Caco-2 (cell line): ENCODE data around the gene TMEM107. TPM values are rescaled to one million over a fixed set of nuclear protein-coding genes. Genes with fewer than 3 reads are reported as not detected.

Experiments used
- BruUV-seq: library from RNA; stranded (reverse); fragments of 400-500 nt; replicated peaks from 2 replicates; lab custom pipeline; 2021; lab: Mats Ljungman, UMichigan
- CTCF ChIA-PET: fragments of 300-600 bp; sonication (Branson Sonifier 250); formaldehyde crosslinking; loops from one replicate; lab custom pipeline; 2022; ENCODE audit warnings: antibody characterized with exemption; lab: Charles Lee
- POLR2A ChIA-PET: fragments of 300-600 bp; sonication (Branson Sonifier 250); formaldehyde crosslinking; loops from one replicate; lab custom pipeline; 2022; ENCODE audit warnings: antibody characterized with exemption; lab: Charles Lee
- DNase-seq, 2 experiments: peaks; one replicate each; pipeline versions ENCODE4 v3.0.0 to v3.0.0-alpha.2; 2020 to 2022
- H3K27me3 ChIP-seq: replicated peaks from 2 replicates; pipeline ENCODE4 v1.6.0; 2011; ENCODE audit warnings: low read length; ENCODE audit not compliant: control insufficient read depth, insufficient read depth
- H3K36me3 ChIP-seq: 2 replicates; pipeline ENCODE4 v1.5.1; 2011; ENCODE audit warnings: low read length; ENCODE audit not compliant: control insufficient read depth, insufficient read depth
- H3K4me1 ChIP-seq: fragments of 250-450 bp; sonication (Bioruptor Pico); 2 replicates; pipeline ENCODE4 v1.5.1; 2020; ENCODE audit warnings: mild to moderate bottlenecking
- H3K4me3 ChIP-seq: 2 replicates; pipeline ENCODE4 v1.5.1; 2011; ENCODE audit warnings: low read depth, mild to moderate bottlenecking, control low read depth, low read length
- H3K9me3 ChIP-seq: fragments of 250-450 bp; sonication (Bioruptor Pico); 2 replicates; pipeline ENCODE4 v1.5.1; 2020; ENCODE audit warnings: mild to moderate bottlenecking, moderate library complexity
- H3K27ac Mint-ChIP-seq: one replicate; pipeline ENCODE4 v1.8.0; 2022; ENCODE audit warnings: mixed read lengths; ENCODE audit not compliant: unreplicated experiment
- H3K27me3 Mint-ChIP-seq: one replicate; pipeline ENCODE4 v1.8.0; 2022; ENCODE audit warnings: mixed read lengths; ENCODE audit not compliant: insufficient read depth, unreplicated experiment
- H3K36me3 Mint-ChIP-seq: one replicate; pipeline ENCODE4 v1.8.0; 2022; ENCODE audit warnings: mild to moderate bottlenecking, mixed read lengths; ENCODE audit not compliant: insufficient read depth, unreplicated experiment
- H3K4me1 Mint-ChIP-seq: one replicate; pipeline ENCODE4 v1.8.0; 2022; ENCODE audit warnings: low read depth, mixed read lengths; ENCODE audit not compliant: unreplicated experiment
- H3K4me3 Mint-ChIP-seq: one replicate; pipeline ENCODE4 v1.8.0; 2022; ENCODE audit warnings: mild to moderate bottlenecking, moderate library complexity, mixed read lengths; ENCODE audit not compliant: unreplicated experiment
- H3K9me3 Mint-ChIP-seq: one replicate; pipeline ENCODE4 v1.8.0; 2022; ENCODE audit warnings: mixed read lengths; ENCODE audit not compliant: unreplicated experiment
- CTCF ChIP-seq, 2 experiments: fragments of 200-600 bp in 1 of 2; IDR thresholded peaks; 1 replicate in 1 of 2; 2 replicates in 1 of 2; pipeline versions ENCODE4 v1.5.1 to v1.8.0; 2011 to 2022; ENCODE audit warnings: antibody characterized with exemption in 1 of 2, control low read depth in 1 of 2, inconsistent platforms in 1 of 2, low read depth in 1 of 2, low read length in 1 of 2, mild to moderate bottlenecking in 1 of 2, moderate library complexity in 1 of 2; ENCODE audit not compliant: insufficient read depth in 1 of 2, severe bottlenecking in 1 of 2, unreplicated experiment in 1 of 2
- intact Hi-C: fragments of 100-400 bp; cut with micrococcal nuclease; formaldehyde crosslinking; loops from one replicate; pipeline ENCODE4 v1.10.0; 2022; ENCODE audit not compliant: unreplicated experiment
- total RNA-seq: library from RNA; stranded (reverse); gene quantifications from 2 replicates; pipeline ENCODE4 v1.2.3, GENCODE V29; 2022

Gene TMEM107
- total RNA-seq, 1 experiment from 2014 or later = 5.4 TPM

GRCh38 chr17:8204761-8205555, 28.8 kb upstream of the TMEM107 start:
- H3K4me3 ChIP-seq = no peak overlapping the region
- intact Hi-C loops = no loop called here
- no peaks in the 10 kb centered on the region for H3K9me3 Mint-ChIP-seq
- H3K4me1 Mint-ChIP-seq = no peaks in the 10 kb centered on the region
- no peak for TF ChIP-seq CTCF (IDR thresholded peaks at IDR 0.05; ENCODE audit: insufficient read depth in 1 of 2, low read depth in 1 of 2, low read length in 1 of 2, severe bottlenecking in 1 of 2, unreplicated experiment in 1 of 2)
- H3K36me3 Mint-ChIP-seq = peaks cover 58% of the 10 kb centered on the region
- no peak overlapping the region for H3K27ac Mint-ChIP-seq
- no peaks in the 10 kb centered on the region for H3K36me3 ChIP-seq
- no TSS peak for BruUV-seq
- ChIA-PET POLR2A (no interaction called here), CTCF (no interaction called here)
- H3K27me3 Mint-ChIP-seq = no peaks in the 10 kb centered on the region
- peaks cover 4% of the 10 kb centered on the region; the same call in 1 of the 2 replicates for H3K4me1 ChIP-seq
- no peaks in the 10 kb centered on the region for H3K9me3 ChIP-seq
- H3K4me3 Mint-ChIP-seq = no peak overlapping the region
- H3K27me3 ChIP-seq = no peaks in the 10 kb centered on the region
- no peak for DNase-seq

GRCh38 chr17:8192070-8192815, 16.1 kb upstream of the TMEM107 start:
- no peak for TF ChIP-seq CTCF (IDR thresholded peaks at IDR 0.05; ENCODE audit: insufficient read depth in 1 of 2, low read depth in 1 of 2, low read length in 1 of 2, severe bottlenecking in 1 of 2, unreplicated experiment in 1 of 2)
- ChIA-PET CTCF (interaction anchor here (0.8 kb wide), 1 partner anchor 30 kb away, joined by 3 read pairs; no protein-coding TSS in a partner anchor), POLR2A (interaction anchor here (0.5 to 1.6 kb wide), 8 partner anchors 18 to 136 kb away, joined by 3 to 14 read pairs (median 5); partner anchors contain the start of genes AURKB, CTC1 and SLC25A35)
- Histone ChIP-seq H3K4me1 (peaks cover 13% of the 10 kb centered on the region), H3K36me3 (no peaks in the 10 kb centered on the region), H3K4me3 (peak overlapping the region; percentile 40), H3K27me3 (no peaks in the 10 kb centered on the region), H3K9me3 (no peaks in the 10 kb centered on the region)
- DNase-seq = peak; percentile 80 to 86
- Mint-ChIP-seq H3K9me3 (no peaks in the 10 kb centered on the region), H3K27me3 (no peaks in the 10 kb centered on the region), H3K27ac (no peak overlapping the region), H3K4me1 (no peaks in the 10 kb centered on the region), H3K4me3 (no peak overlapping the region), H3K36me3 (no peaks in the 10 kb centered on the region)
- intact Hi-C loops = loop anchor here (1.0 kb wide), 1 partner anchor 8 kb away; no protein-coding TSS in a partner anchor
- no TSS peak for BruUV-seq

- Mint-ChIP-seq H3K4me3 (no peak overlapping the region), H3K9me3 (no peaks in the 10 kb centered on the region), H3K36me3 (no peaks in the 10 kb centered on the region), H3K4me1 (no peaks in the 10 kb centered on the region), H3K27me3 (no peaks in the 10 kb centered on the region), H3K27ac (no peak overlapping the region)
- POLR2A ChIA-PET = interaction anchor here (0.5 to 1.1 kb wide), 8 partner anchors 8 to 469 kb away, joined by 3 to 17 read pairs (median 5); partner anchors contain the start of genes AURKB and SLC25A35
- Histone ChIP-seq H3K4me3 (no peak overlapping the region; the same call in 1 of the 2 replicates), H3K9me3 (no peaks in the 10 kb centered on the region), H3K36me3 (no peaks in the 10 kb centered on the region), H3K4me1 (peaks cover 13% of the 10 kb centered on the region), H3K27me3 (no peaks in the 10 kb centered on the region)
- no peak for DNase-seq
- no peak for TF ChIP-seq CTCF (IDR thresholded peaks at IDR 0.05; ENCODE audit: insufficient read depth in 1 of 2, low read depth in 1 of 2, low read length in 1 of 2, severe bottlenecking in 1 of 2, unreplicated experiment in 1 of 2)
- intact Hi-C loops = no loop called here
- BruUV-seq = no TSS peak
- CTCF ChIA-PET = interaction anchor here (0.7 to 1.0 kb wide), 3 partner anchors 13 to 31 kb away, joined by 3 to 4 read pairs (median 4); partner anchors contain the start of gene AURKB
Measured at GRCh38 chr17:8190506-8190905, 14.3 kb upstream of the TMEM107 start.
